GM13977 (cell line): ENCODE measurements around the gene JAG1.

Experiments used
- DNase-seq: peaks from one replicate; pipeline ENCODE4 v3.0.0; 2012; ENCODE audit warnings: low spot score
- in situ Hi-C: fragments of 300-500 bp; cut with MboI; formaldehyde crosslinking; loops from one replicate; pipeline ENCODE4 v1.12.0; 2022; ENCODE audit warnings: low sequenced_read_pairs, low pct_unique_long_range_greater_than_20kb, mixed read lengths, inconsistent platforms; ENCODE audit not compliant: unreplicated experiment
- TF ChIP-seq, protein P1 (sequence below): IDR thresholded peaks from 2 replicates; pipeline ENCODE4 v1.5.1; 2012; ENCODE audit warnings: mild to moderate bottlenecking, control low read depth; ENCODE audit not compliant: insufficient read depth; ENCODE audit errors: extremely low read depth, missing control alignments

JAG1 gene

DNA sequence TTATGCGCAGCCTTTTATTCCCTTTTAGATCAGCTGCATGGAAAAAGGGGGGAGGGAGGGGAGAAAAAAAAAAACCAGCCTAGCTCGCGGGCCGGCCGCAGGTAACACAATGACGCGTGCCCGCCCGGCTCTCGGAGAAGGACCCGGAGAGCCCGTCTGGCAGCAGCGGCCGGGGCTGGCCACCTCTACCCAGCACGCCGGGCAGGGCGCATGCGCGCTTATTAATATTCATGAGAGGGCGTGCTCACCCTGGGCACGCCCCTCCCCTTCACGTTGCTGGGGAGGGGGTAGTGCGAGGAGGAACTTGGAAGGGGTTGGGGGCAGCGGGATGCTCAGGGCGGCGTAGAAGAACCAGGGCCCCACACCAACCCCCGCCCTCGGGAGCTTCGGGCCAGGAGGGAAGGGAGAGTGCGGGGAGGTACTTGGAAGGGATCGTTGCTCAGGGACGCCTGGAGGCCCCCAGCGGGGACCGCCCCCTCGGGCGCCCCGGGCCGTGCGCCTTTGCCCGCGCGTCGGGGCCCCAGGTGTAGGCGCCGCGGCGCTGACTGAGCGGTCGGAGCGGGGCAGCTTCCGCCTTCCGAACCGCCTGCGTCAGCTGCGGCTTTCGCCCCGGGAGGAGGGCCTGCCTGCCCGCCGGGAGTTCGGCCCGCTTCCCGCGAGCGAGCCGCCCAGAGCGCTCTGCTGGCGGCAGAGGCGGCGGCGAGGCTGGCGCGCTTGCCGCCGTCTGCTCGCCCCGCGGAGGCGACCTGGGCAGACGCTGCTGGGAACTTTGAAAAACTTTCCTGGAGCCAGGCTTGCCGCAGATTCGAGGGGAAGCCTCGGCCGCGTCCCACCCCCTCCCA, at the start of gene JAG1:
Gene JAG1 (minus strand): TSS at position 158 of the 842 bp plus-strand sequence. CDS start 469 bp downstream, outside the sequence.
- peak; percentile 97 for DNase-seq
- TF ChIP-seq, protein P1, sequence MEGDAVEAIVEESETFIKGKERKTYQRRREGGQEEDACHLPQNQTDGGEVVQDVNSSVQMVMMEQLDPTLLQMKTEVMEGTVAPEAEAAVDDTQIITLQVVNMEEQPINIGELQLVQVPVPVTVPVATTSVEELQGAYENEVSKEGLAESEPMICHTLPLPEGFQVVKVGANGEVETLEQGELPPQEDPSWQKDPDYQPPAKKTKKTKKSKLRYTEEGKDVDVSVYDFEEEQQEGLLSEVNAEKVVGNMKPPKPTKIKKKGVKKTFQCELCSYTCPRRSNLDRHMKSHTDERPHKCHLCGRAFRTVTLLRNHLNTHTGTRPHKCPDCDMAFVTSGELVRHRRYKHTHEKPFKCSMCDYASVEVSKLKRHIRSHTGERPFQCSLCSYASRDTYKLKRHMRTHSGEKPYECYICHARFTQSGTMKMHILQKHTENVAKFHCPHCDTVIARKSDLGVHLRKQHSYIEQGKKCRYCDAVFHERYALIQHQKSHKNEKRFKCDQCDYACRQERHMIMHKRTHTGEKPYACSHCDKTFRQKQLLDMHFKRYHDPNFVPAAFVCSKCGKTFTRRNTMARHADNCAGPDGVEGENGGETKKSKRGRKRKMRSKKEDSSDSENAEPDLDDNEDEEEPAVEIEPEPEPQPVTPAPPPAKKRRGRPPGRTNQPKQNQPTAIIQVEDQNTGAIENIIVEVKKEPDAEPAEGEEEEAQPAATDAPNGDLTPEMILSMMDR = no peak
- in situ Hi-C loops = no loop called here

DNA sequence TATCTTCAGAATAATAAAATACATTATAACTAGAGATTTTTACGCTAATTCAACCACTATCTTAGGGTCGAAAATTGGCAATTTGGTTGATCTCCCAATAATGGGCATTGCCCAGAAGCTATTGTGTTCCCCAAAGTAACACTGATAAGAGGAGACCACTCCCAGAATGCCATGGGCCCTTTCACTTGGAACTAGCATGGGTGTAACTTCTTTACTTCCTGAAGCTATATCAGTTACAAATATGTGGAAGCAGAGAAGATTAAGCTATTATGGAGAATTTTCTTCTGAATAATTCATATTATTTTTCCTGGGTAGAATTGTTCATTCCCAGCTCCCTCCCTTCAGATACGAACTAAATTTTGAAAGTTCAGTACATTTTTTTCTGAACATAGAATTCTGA, 48.2 kb upstream of the JAG1 start:
- no peak for DNase-seq
- in situ Hi-C loops = no loop called here

DNA sequence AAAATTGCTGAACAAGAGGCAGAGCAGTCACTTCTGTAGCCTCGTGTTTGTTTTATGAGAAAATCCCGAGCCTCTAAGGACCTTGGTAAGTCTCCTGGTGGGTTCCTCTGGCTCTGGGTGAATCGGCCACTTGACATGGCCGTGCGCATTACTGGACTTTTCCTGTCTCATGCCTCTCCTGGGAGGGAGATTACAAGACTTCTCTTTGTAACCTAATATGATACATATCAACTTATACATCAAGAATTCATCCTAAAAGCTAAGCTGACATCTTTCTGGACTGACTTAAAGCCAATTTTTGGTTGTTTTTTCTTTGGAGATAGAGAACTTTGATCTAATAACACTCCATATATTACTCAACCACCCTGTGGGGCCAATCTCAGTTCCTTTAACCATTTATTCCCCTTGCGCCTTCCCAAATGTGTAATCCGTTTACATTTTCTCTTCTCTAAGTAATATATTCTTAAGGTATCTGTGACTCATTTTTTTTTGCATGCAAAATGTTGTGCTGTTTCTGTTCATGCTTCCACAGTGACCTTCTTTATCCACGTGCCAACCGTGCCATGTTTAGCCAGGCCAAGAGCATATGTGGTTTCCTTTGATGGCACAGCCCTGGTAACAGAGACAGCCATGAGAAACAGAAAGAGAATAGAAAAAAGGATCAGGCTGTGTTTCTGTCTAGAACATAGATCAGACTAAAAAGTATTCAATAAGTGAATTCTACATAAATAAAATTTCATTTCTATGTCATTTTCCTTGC, 47.5 kb upstream of the JAG1 start:
- in situ Hi-C loops = no loop called here
- DNase-seq = no peak
- TF ChIP-seq, protein P1 = no peak

More for the DNA sequence above, 48.2 kb upstream of the JAG1 start:
- TF ChIP-seq, protein P1 = no peak

DNA sequence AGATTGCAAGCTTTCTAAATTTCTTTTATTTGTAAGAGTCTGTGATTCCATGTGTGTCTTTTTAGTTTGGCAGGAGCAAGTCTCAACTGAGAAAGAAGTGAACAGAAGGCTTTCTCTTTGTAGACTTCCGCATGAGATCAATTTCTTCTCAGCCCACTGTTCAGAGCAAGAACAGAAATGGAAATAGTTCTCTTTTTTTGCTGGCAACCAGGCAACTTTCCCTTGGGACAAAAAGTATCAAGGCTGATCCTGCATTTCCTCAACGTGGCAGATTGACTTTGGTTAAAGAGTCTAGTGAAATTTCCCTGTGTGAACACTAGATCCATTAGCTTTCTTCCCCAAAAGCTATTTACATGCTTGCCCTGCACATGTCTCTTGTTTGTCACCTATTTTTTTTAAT, 46.8 kb upstream of the JAG1 start:
- in situ Hi-C loops = no loop called here
- no peak for DNase-seq
- TF ChIP-seq, protein P1 = no peak

DNA sequence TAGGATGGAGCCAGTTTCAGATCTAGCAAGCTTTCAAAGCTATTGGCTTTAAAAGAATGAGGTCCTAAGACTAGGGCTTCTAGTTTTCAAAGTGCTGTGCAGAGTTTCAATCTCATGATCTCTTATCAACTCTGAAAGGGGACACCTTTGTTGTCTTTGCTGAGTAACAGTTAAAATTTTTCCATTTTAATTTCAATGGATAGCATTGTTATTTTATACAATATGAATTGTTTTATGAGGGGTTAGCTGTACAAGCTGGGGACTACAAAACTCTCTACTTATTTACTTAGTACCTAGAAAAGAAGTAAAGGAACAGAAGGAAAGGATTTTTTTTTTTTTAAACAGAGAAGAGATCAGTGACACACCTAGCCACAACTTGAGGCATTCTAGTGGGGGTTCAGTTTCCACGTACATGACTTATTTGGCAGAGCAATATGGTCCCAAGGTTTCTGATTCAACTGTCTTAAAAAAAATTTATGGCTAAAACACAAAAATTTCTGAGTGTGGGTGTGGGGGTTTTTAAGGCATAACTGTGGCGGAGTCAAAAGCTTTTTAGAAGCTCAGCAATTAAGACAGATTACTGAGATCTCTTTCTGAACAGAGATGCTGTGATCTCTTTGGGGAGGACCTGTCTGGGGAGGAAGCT, 46.1 kb upstream of the JAG1 start:
- in situ Hi-C loops = no loop called here
- DNase-seq = no peak
- TF ChIP-seq, protein P1 = no peak

DNA sequence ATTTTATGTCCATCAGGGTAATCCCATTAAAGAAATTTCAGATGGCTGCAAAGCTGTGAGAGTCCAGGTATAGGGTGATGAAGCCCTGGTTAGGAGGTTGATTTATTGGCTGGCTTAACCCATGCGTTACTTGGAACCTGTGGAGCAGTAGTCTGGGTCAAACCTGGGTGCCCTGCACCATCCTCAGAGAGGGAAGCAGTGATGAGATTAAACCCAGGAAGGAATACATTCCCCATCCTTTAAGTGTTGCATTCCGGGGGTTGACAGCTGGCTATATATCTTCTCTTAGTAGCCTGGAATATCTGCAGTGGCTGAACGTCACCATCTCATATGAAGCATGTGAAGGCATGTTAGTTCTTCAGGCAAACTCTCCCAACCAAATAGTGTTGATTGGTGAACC, 44.9 kb upstream of the JAG1 start:
- TF ChIP-seq, protein P1 = no peak
- no peak for DNase-seq
- in situ Hi-C loops = no loop called here
